Ovary (tissue), 3 donors: Measurements from ENCODE around the gene MECR.

Experiments
- CTCF ChIP-seq, 3 donors: fragments of 450-650 bp in 2 of 3; fragments of 200-600 bp in 1 of 3; IDR thresholded peaks; one replicate each; pipeline versions ENCODE4 v1.5.1 to v1.8.0; 2016 to 2022; ENCODE audit warnings: antibody characterized with exemption in 3 of 3, mild to moderate bottlenecking in 1 of 3
- EP300 ChIP-seq: sonication (generic); formaldehyde crosslinking; IDR thresholded peaks from one replicate; pipeline ENCODE4 v1.6.1; 2017; ENCODE audit warnings: antibody characterized with exemption
- POLR2A ChIP-seq: fragments of 450-650 bp; IDR thresholded peaks from one replicate; pipeline ENCODE4 v1.6.1; 2017; ENCODE audit warnings: antibody characterized with exemption, mild to moderate bottlenecking, moderate library complexity
- donor health status: DM: no; HTN: no; CAD: no.

DNA sequence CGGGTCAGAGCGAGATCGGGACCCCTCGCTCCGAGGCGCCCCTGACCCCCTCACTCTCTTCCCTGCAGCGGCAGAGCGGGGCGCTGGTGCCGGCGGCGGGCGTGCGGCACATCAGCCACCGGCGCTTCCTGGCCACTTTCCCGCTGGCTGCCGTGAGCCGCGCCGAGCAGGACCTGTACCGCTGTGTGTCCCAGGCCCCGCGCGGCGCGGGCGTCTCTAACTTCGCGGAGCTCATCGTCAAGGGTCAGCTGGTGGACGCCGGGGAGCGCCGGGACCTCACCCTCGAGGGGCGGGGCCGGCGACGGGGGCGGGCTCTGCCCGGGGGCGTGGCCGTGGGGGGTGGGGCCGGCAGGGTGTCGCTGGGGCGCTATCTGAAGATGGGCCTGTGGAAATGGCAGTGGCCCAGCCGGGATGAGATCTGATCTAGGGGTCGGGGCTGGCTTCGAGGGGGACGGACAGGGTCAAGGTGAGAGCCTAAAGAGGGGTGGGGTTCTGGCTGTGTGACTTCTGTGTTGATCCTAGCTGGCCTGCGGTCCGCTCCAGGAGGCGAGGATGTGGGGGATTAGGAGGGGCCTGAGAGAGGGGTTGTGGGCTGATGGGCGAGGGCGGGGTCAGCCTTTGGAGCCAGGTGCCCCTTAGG lies 29.2 kb upstream of the MECR start:
- TF ChIP-seq CTCF (IDR thresholded peaks at IDR 0.05) (no peak), POLR2A (no peak), EP300 (no peak)
